VCaP (cell line): ENCODE data around the gene HAUS2.

Experiments
- H3K27ac ChIP-seq: fragments of 450-650 bp; 2 replicates; pipeline ENCODE4 v1.5.1; 2017
- CTCF ChIP-seq: fragments of 450-650 bp; conservative IDR thresholded peaks from 2 replicates; pipeline ENCODE4 v1.5.1; 2017; ENCODE audit warnings: mild to moderate bottlenecking, moderate library complexity

HAUS2 gene

GRCh38 chr15:42616107-42616506 lies 67.5 kb downstream of the HAUS2 start:
- TF ChIP-seq CTCF = no peak
- H3K27ac ChIP-seq = no peak overlapping the region
